DND-41 (cell line): ENCODE data around the gene SLC26A11.

ENCODE experiments used
- ATAC-seq: fragments of 200-7000 bp; cut with Tn5 transposase; 3 replicates; pipeline ENCODE4 v1.9.1; 2021; ENCODE audit warnings: low read depth; ENCODE audit not compliant: insufficient read depth
- DNase-seq: peaks from one replicate; pipeline ENCODE4 v3.0.0-alpha.2; 2020
- H2AFZ ChIP-seq: 2 replicates; pipeline ENCODE4 v1.6.0; 2012; ENCODE audit warnings: low read depth, low read length
- H3K27ac ChIP-seq: 2 replicates; pipeline ENCODE4 v1.5.1; 2012; ENCODE audit warnings: low read length, inconsistent platforms
- H3K27me3 ChIP-seq: fragments of 200-600 bp; sonication (generic); 2 replicates; pipeline ENCODE4 v1.6.0; 2012; ENCODE audit warnings: low read length, mild to moderate bottlenecking, inconsistent platforms; ENCODE audit not compliant: insufficient read depth, poor library complexity
- H3K36me3 ChIP-seq: 2 replicates; pipeline ENCODE4 v1.5.1; 2012; ENCODE audit warnings: low read length, inconsistent platforms; ENCODE audit not compliant: insufficient read depth
- H3K4me1 ChIP-seq: 2 replicates; pipeline ENCODE4 v1.5.1; 2012; ENCODE audit warnings: mild to moderate bottlenecking, low read length; ENCODE audit not compliant: insufficient read depth
- H3K4me2 ChIP-seq: 2 replicates; pipeline ENCODE4 v1.6.0; 2012; ENCODE audit warnings: mild to moderate bottlenecking, moderate library complexity, low read length, inconsistent platforms; ENCODE audit not compliant: insufficient read depth
- H3K4me3 ChIP-seq, 2 experiments: fragments of 200-600 bp in 1 of 2; shearing (Covaris generic) in 1 of 2; 2 replicates each; pipeline ENCODE4 v1.5.1; 2012 to 2016; ENCODE audit warnings: inconsistent platforms in 2 of 2, low read length in 2 of 2, mild to moderate bottlenecking in 2 of 2, low read depth in 1 of 2, moderate library complexity in 1 of 2
- H3K79me2 ChIP-seq: 2 replicates; pipeline ENCODE4 v1.6.0; 2012; ENCODE audit warnings: low read length, inconsistent platforms; ENCODE audit not compliant: insufficient read depth
- H3K9ac ChIP-seq: 2 replicates; pipeline ENCODE4 v1.6.0; 2012; ENCODE audit warnings: low read depth, mild to moderate bottlenecking, inconsistent platforms, low read length, moderate library complexity
- H3K9me3 ChIP-seq: 2 replicates; pipeline ENCODE4 v1.5.1; 2012; ENCODE audit warnings: low read length, moderate library complexity, mild to moderate bottlenecking, inconsistent platforms; ENCODE audit not compliant: insufficient read depth, severe bottlenecking
- H4K20me1 ChIP-seq: 2 replicates; pipeline ENCODE4 v1.6.0; 2012; ENCODE audit warnings: low read length; ENCODE audit not compliant: insufficient read depth
- CTCF ChIP-seq: IDR thresholded peaks from 2 replicates; pipeline ENCODE4 v1.5.1; 2012; ENCODE audit warnings: borderline replicate concordance, low read length, moderate library complexity, mild to moderate bottlenecking; ENCODE audit not compliant: poor library complexity, severe bottlenecking; ENCODE audit errors: extremely low read depth
- EZH2 ChIP-seq: IDR thresholded peaks from 3 replicates; pipeline ENCODE4 v1.6.1; 2012; ENCODE audit warnings: borderline replicate concordance, low read depth, mild to moderate bottlenecking, moderate library complexity, low read length, inconsistent platforms; ENCODE audit not compliant: severe bottlenecking

The SLC26A11 gene

GRCh38 chr17:80225230-80225629 is 5.0 kb downstream of the SLC26A11 start:
- Histone ChIP-seq H3K4me1 (no peaks in the 10 kb centered on the region), H3K36me3 (no peaks in the 10 kb centered on the region), H3K4me2 (no peak overlapping the region), H3K27me3 (no peaks in the 10 kb centered on the region), H3K27ac (no peak overlapping the region), H3K9ac (no peak overlapping the region), H3K4me3 (no peak overlapping the region), H3K9me3 (no peaks in the 10 kb centered on the region), H4K20me1 (peaks cover 7% of the 10 kb centered on the region), H2AFZ (no peak overlapping the region), H3K79me2 (no peaks in the 10 kb centered on the region)
- no peak for TF ChIP-seq EZH2
- TF ChIP-seq CTCF = no peak
- ATAC-seq (no peak), DNase-seq (no peak)

DNA sequence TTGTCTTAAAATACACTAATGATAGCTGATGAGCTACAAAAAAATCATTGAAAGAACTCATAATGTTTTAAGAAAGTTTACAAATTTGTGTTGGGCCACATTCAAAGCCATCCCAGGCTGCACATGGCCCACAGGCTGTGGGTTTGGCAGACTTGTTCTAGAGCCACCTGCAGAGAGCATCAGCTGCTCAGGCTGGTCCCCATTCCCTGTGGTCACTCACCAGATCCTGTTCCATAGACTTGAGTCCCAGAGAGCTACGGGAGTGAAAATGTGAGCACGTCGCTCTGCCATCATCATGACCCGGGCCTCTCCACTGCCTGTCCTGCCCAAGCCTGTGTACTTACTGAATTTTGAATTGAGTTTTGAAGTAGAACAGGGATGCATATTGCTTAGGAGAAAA is 6.9 kb downstream of the SLC26A11 start:
- Histone ChIP-seq H3K27ac (no peak overlapping the region), H3K4me1 (no peaks in the 10 kb centered on the region), H3K4me3 (no peak overlapping the region), H3K9me3 (peaks cover 2% of the 10 kb centered on the region), H2AFZ (no peak overlapping the region), H3K9ac (no peak overlapping the region), H3K36me3 (no peaks in the 10 kb centered on the region), H3K27me3 (no peaks in the 10 kb centered on the region), H4K20me1 (peaks cover 7% of the 10 kb centered on the region), H3K79me2 (no peaks in the 10 kb centered on the region), H3K4me2 (no peak overlapping the region)
- TF ChIP-seq EZH2 (no peak), CTCF (no peak)
- ATAC-seq = no peak
- no peak for DNase-seq

GRCh38 chr17:80227666-80228065 is 7.4 kb downstream of the SLC26A11 start:
- Histone ChIP-seq H3K27ac (no peak overlapping the region), H4K20me1 (peaks cover 4% of the 10 kb centered on the region), H3K4me1 (no peaks in the 10 kb centered on the region), H3K9ac (no peak overlapping the region), H3K4me2 (no peak overlapping the region), H2AFZ (no peak overlapping the region), H3K36me3 (no peaks in the 10 kb centered on the region), H3K4me3 (no peak overlapping the region), H3K27me3 (no peaks in the 10 kb centered on the region), H3K9me3 (peaks cover 7% of the 10 kb centered on the region), H3K79me2 (no peaks in the 10 kb centered on the region)
- TF ChIP-seq CTCF (no peak), EZH2 (no peak)
- no peak for DNase-seq
- no peak for ATAC-seq

GRCh38 chr17:80228477-80228876 is 8.2 kb downstream of the SLC26A11 start:
- no peak for DNase-seq
- Histone ChIP-seq H3K4me3 (no peak overlapping the region), H3K4me2 (no peak overlapping the region), H3K36me3 (no peaks in the 10 kb centered on the region), H3K4me1 (no peaks in the 10 kb centered on the region), H2AFZ (no peak overlapping the region), H4K20me1 (peaks cover 3% of the 10 kb centered on the region), H3K9ac (no peak overlapping the region), H3K79me2 (no peaks in the 10 kb centered on the region), H3K27me3 (no peaks in the 10 kb centered on the region), H3K27ac (no peak overlapping the region), H3K9me3 (peaks cover 14% of the 10 kb centered on the region)
- no peak for ATAC-seq
- TF ChIP-seq EZH2 = no peak
- TF ChIP-seq CTCF = no peak
